Testis (tissue), 2 donors: ENCODE data around the gene ATRNL1.

Experiments used
- POLR2A ChIP-seq: fragments of 450-650 bp; IDR thresholded peaks from one replicate; pipeline ENCODE4 v1.6.1; 2017; ENCODE audit warnings: antibody characterized with exemption, mild to moderate bottlenecking, moderate library complexity
- TF ChIP-seq, protein P1 (sequence below), 3 experiments: fragments of 450-650 bp in 2 of 3; fragments of 200-600 bp in 1 of 3; sonication (generic) in 1 of 3; IDR thresholded peaks; one replicate each; pipeline ENCODE4 v1.5.1; 2016 to 2019; ENCODE audit warnings: antibody characterized with exemption in 3 of 3, mild to moderate bottlenecking in 2 of 3, moderate library complexity in 1 of 3

DNA sequence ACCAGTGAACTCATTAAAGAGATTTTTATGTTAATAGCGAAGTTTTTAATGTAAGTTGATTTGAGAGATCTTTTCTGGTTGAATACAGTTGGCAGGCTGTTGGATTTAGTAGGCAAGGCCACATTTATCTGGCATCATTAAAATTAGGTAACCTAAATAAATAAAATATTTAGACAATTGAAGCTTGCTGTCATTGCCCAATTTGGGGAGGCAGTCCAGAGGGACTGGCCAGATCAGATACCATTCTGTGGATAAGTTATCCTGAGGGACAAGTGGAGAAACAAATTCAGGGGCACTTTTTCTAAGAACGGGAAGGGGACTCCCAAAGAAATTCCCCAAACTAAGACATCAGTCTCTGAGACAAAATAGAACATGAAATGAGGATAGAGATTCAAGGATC is 782.0 kb downstream of the ATRNL1 start:
- TF ChIP-seq, protein P1, sequence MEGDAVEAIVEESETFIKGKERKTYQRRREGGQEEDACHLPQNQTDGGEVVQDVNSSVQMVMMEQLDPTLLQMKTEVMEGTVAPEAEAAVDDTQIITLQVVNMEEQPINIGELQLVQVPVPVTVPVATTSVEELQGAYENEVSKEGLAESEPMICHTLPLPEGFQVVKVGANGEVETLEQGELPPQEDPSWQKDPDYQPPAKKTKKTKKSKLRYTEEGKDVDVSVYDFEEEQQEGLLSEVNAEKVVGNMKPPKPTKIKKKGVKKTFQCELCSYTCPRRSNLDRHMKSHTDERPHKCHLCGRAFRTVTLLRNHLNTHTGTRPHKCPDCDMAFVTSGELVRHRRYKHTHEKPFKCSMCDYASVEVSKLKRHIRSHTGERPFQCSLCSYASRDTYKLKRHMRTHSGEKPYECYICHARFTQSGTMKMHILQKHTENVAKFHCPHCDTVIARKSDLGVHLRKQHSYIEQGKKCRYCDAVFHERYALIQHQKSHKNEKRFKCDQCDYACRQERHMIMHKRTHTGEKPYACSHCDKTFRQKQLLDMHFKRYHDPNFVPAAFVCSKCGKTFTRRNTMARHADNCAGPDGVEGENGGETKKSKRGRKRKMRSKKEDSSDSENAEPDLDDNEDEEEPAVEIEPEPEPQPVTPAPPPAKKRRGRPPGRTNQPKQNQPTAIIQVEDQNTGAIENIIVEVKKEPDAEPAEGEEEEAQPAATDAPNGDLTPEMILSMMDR (IDR thresholded peaks at IDR 0.05) = no peak
- TF ChIP-seq POLR2A = no peak
